HG03108 (cell line): Measurements from ENCODE around the gene CSNK1A1.
"Not testable (repeated sequence)": the region's sequence is repeated elsewhere in the genome, so short reads cannot be mapped to it uniquely, and the experiment has no call there.

Experiments used
- ATAC-seq: cut with Tn5 transposase; IDR thresholded peaks from one replicate; pipeline ENCODE4 v1.9.1; 2021; ENCODE audit warnings: moderate library complexity; ENCODE audit not compliant: unreplicated experiment

CSNK1A1 gene

GRCh38 chr5:149572576-149573231 lies 21.5 kb upstream of the CSNK1A1 start:
- no peak for ATAC-seq

- no peak for ATAC-seq
These were observed 20.9 kb upstream of the CSNK1A1 start for GRCh38 chr5:149572170-149572569.

- ATAC-seq, result no peak
These were observed 16.0 kb upstream of the CSNK1A1 start for GRCh38 chr5:149567226-149567625.

GRCh38 chr5:149564542-149565140 lies 13.4 kb upstream of the CSNK1A1 start:
- peak; percentile 59 for ATAC-seq

GRCh38 chr5:149563466-149563865 lies 12.2 kb upstream of the CSNK1A1 start:
- no peak for ATAC-seq

GRCh38 chr5:149561848-149562247 lies 10.6 kb upstream of the CSNK1A1 start:
- no peak for ATAC-seq

- no peak for ATAC-seq
These were observed 8.5 kb upstream of the CSNK1A1 start for GRCh38 chr5:149559706-149560105.

GRCh38 chr5:149552553-149553160 lies 1.4 kb upstream of the CSNK1A1 start:
- no peak for ATAC-seq

- ATAC-seq, result no peak
These were observed 827 bp upstream of the CSNK1A1 start for GRCh38 chr5:149552038-149552494.

- ATAC-seq, result peak; percentile 0
These were observed 529 bp downstream of the CSNK1A1 start for GRCh38 chr5:149550594-149551226.

GRCh38 chr5:149550268-149550583 lies 1.0 kb downstream of the CSNK1A1 start:
- no peak for ATAC-seq

GRCh38 chr5:149549461-149550267 lies 1.6 kb downstream of the CSNK1A1 start:
- ATAC-seq, result no peak

GRCh38 chr5:149546974-149547373 lies 4.3 kb downstream of the CSNK1A1 start:
- no peak for ATAC-seq

GRCh38 chr5:149545327-149545726 lies 5.9 kb downstream of the CSNK1A1 start:
- no peak for ATAC-seq

- no peak for ATAC-seq
These were observed 7.2 kb downstream of the CSNK1A1 start for GRCh38 chr5:149544028-149544420.

- no peak for ATAC-seq
These were observed 7.7 kb downstream of the CSNK1A1 start for GRCh38 chr5:149543361-149544027.

- no peak for ATAC-seq
These were observed 9.3 kb downstream of the CSNK1A1 start for GRCh38 chr5:149541893-149542292.

- no peak for ATAC-seq
These were observed 11.2 kb downstream of the CSNK1A1 start for GRCh38 chr5:149540089-149540488.

GRCh38 chr5:149537374-149537975 lies 13.8 kb downstream of the CSNK1A1 start:
- no peak for ATAC-seq

GRCh38 chr5:149535787-149536186 lies 15.5 kb downstream of the CSNK1A1 start:
- not testable (repeated sequence) for ATAC-seq
